Nephron (organoid): ENCODE data around the gene ANKHD1.

ENCODE experiments used
- H3K27ac Mint-ChIP-seq, 3 experiments: 2 replicates each; pipeline ENCODE4 v1.8.0; 2020; ENCODE audit warnings: mixed read lengths in 3 of 3, mild to moderate bottlenecking in 2 of 3, moderate library complexity in 1 of 3
- H3K27me3 Mint-ChIP-seq: 2 replicates; pipeline ENCODE4 v1.8.0; 2021; ENCODE audit warnings: low read depth, mild to moderate bottlenecking, moderate library complexity, mixed read lengths
- H3K36me3 Mint-ChIP-seq: 2 replicates; pipeline ENCODE4 v1.8.0; 2020; ENCODE audit warnings: low read depth, mixed read lengths
- H3K4me1 Mint-ChIP-seq: 2 replicates; pipeline ENCODE4 v1.8.0; 2020; ENCODE audit warnings: mixed read lengths
- H3K4me3 Mint-ChIP-seq, 3 experiments: 2 replicates each; pipeline ENCODE4 v1.8.0; 2020; ENCODE audit warnings: mild to moderate bottlenecking in 3 of 3, mixed read lengths in 3 of 3, moderate library complexity in 2 of 3
- H3K9me3 Mint-ChIP-seq: 2 replicates; pipeline ENCODE4 v1.8.0; 2020; ENCODE audit warnings: mixed read lengths
- CTCF ChIP-seq, 3 experiments: fragments of 200-600 bp; sonication (generic); IDR thresholded peaks; one replicate each; pipeline ENCODE4 v1.5.0; 2021; ENCODE audit warnings: antibody characterized with exemption in 3 of 3; ENCODE audit not compliant: unreplicated experiment in 3 of 3

The ANKHD1 gene

GRCh38 chr5:140381972-140382371 lies 19.7 kb upstream of the ANKHD1 start:
- Mint-ChIP-seq H3K9me3 (no peaks in the 10 kb centered on the region), H3K4me1 (no peaks in the 10 kb centered on the region), H3K27me3 (no peaks in the 10 kb centered on the region), H3K27ac (no peak overlapping the region), H3K36me3 (no peaks in the 10 kb centered on the region), H3K4me3 (no peak overlapping the region)
- TF ChIP-seq CTCF (IDR thresholded peaks at IDR 0.05; ENCODE audit: unreplicated experiment in 3 of 3): no peak

- Mint-ChIP-seq H3K4me3 (no peak overlapping the region), H3K4me1 (no peaks in the 10 kb centered on the region), H3K9me3 (no peaks in the 10 kb centered on the region), H3K36me3 (no peaks in the 10 kb centered on the region), H3K27ac (no peak overlapping the region), H3K27me3 (no peaks in the 10 kb centered on the region)
- no peak for TF ChIP-seq CTCF (IDR thresholded peaks at IDR 0.05; ENCODE audit: unreplicated experiment in 3 of 3)
Measured at GRCh38 chr5:140382866-140383265, 18.8 kb upstream of the ANKHD1 start.

DNA sequence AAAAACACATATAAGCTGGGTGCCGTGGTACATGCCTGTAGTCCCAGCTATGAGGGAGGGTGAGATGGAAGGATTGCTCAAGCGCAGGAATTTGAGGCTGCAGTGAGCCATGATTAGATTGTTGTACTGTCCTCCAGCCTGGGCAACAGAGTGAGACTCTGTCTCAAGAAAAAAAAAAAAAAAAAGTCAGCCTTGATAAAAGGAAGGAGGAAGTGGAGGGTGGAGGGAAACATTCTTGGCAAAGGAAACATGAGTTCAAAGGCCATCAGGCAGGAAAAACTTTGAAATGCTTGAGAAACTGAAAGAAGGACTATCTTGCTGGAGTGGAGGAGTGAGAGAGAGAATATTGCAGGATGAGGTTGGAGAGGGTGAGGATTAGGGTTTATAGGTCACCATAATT lies 18.3 kb upstream of the ANKHD1 start:
- H3K36me3 Mint-ChIP-seq: no peaks in the 10 kb centered on the region
- H3K27ac Mint-ChIP-seq: no peak overlapping the region
- H3K9me3 Mint-ChIP-seq: no peaks in the 10 kb centered on the region
- TF ChIP-seq CTCF (IDR thresholded peaks at IDR 0.05; ENCODE audit: unreplicated experiment in 3 of 3): no peak
- no peaks in the 10 kb centered on the region for H3K4me1 Mint-ChIP-seq
- H3K4me3 Mint-ChIP-seq: no peak overlapping the region
- no peaks in the 10 kb centered on the region for H3K27me3 Mint-ChIP-seq

GRCh38 chr5:140388052-140388451 lies 13.6 kb upstream of the ANKHD1 start:
- no peaks in the 10 kb centered on the region for H3K27me3 Mint-ChIP-seq
- no peaks in the 10 kb centered on the region for H3K9me3 Mint-ChIP-seq
- TF ChIP-seq CTCF (IDR thresholded peaks at IDR 0.05; ENCODE audit: unreplicated experiment in 3 of 3): no peak

DNA sequence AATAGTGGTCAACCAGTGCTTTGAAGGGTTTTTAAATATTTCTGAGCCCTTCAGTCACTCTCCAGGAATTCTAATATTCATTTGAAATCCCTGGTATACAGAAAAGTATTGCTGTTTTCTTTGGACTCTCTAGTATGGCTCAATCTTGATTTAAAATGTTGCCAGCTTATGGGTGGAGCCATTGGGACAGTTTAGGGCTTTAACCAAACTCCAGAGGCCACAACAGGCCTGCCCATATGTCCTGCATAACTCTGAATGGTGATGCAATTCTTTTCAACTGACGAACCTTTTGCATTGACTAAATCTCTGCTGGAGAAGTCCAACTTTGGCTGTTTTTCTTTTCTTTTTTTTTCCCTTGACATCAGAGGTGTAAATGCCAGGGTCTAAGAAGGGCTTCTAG lies 10.3 kb upstream of the ANKHD1 start:
- H3K27ac Mint-ChIP-seq: no peak overlapping the region
- H3K36me3 Mint-ChIP-seq: no peaks in the 10 kb centered on the region
- no peaks in the 10 kb centered on the region for H3K4me1 Mint-ChIP-seq
- TF ChIP-seq CTCF (IDR thresholded peaks at IDR 0.05; ENCODE audit: unreplicated experiment in 3 of 3): no peak
- H3K27me3 Mint-ChIP-seq: no peaks in the 10 kb centered on the region
- no peaks in the 10 kb centered on the region for H3K9me3 Mint-ChIP-seq
- H3K4me3 Mint-ChIP-seq: no peak overlapping the region

More at GRCh38 chr5:140388052-140388451, 13.6 kb upstream of the ANKHD1 start:
- Mint-ChIP-seq H3K4me3 (no peak overlapping the region), H3K27ac (no peak overlapping the region), H3K4me1 (no peaks in the 10 kb centered on the region), H3K36me3 (no peaks in the 10 kb centered on the region)

GRCh38 chr5:140391732-140392131 lies 9.9 kb upstream of the ANKHD1 start:
- Mint-ChIP-seq H3K4me3 (no peak overlapping the region), H3K4me1 (no peaks in the 10 kb centered on the region), H3K36me3 (no peaks in the 10 kb centered on the region), H3K27me3 (no peaks in the 10 kb centered on the region), H3K27ac (no peak overlapping the region), H3K9me3 (no peaks in the 10 kb centered on the region)
- no peak for TF ChIP-seq CTCF (IDR thresholded peaks at IDR 0.05; ENCODE audit: unreplicated experiment in 3 of 3)
